ENCODE results near the gene CDC14A. TPM values are rescaled to one million over a fixed set of nuclear protein-coding genes. Genes with fewer than 3 reads are reported as not detected.

CDC14A gene
- total and polyA plus RNA-seq, 11 donors, result 1.7 to 8.8 (median 3.5) TPM

DNA sequence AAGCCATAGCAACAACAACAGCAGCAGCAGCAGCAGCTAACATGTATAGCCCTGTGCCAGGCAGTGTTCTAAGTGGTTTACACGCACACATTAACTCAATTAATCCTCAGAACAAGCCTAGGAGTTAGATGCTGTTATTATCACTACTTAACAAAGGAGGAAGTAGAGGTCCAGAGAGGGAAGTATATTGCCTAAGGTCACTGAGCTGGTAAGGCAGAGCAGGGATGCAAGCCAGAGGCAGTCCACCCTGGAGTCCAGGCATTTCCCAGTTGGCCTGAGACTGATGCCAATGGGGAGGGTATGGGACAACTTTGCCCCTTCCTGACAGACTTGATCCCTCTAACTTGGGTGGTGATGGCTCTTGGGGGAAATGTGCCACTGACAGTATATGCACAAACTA lies 6.8 kb downstream of the CDC14A start:
- intact Hi-C loops (cut with DNase I), result loop anchor here in 8 of 10 donors (5.0 to 10.0 kb wide), 6 partner anchors 38 to 96 kb away; partner anchors contain the start of gene RTCA (in 1 of the 8)
- TF ChIP-seq POLR2A (IDR thresholded peaks at IDR 0.05) (no peak), CTCF (IDR thresholded peaks at IDR 0.05) (no peak)
- WGBS, 4 donors, result 57 to 85% (median 77%) methylated on average over 1 of the region's 1 CpG
- DNase-seq (no peak), ATAC-seq (peak in 3 of 4 donors; percentile 23 to 58 (median 33))
- H3K27me3 ChIP-seq, result no peaks in the 10 kb centered on the region
- H3K36me3 ChIP-seq, result peaks cover 0 to 4% (median 0%) of the 10 kb centered on the region in 9 donors
- no peaks in the 10 kb centered on the region for H3K9me3 ChIP-seq
- peak overlapping the region in 1 of 12 donors; percentile 28 for H3K27ac ChIP-seq
- H3K4me1 ChIP-seq, result peaks cover 6 to 71% (median 38%) of the 10 kb centered on the region in 12 donors
- H3K4me3 ChIP-seq, result no peak overlapping the region

GRCh38 chr1:100360790-100361510 lies 8.6 kb downstream of the CDC14A start:
- peak overlapping the region in 5 of 12 donors; percentile 10 to 32 (median 27) for H3K27ac ChIP-seq
- DNase-seq (peak in 4 of 5 donors; percentile 37 to 67 (median 50)), ATAC-seq (peak; percentile 51 to 81 (median 80))
- TF ChIP-seq POLR2A (IDR thresholded peaks at IDR 0.05), result no peak
- no peak for TF ChIP-seq CTCF (IDR thresholded peaks at IDR 0.05)
- no peak overlapping the region for H3K4me3 ChIP-seq
- no peaks in the 10 kb centered on the region for H3K27me3 ChIP-seq
- intact Hi-C loops (cut with DNase I), result no loop called here
- WGBS, 4 donors, result 4 to 15% (median 8%) methylated on average over 2 of the region's 2 CpGs
- H3K9me3 ChIP-seq, result no peaks in the 10 kb centered on the region
- peaks cover 6 to 58% (median 29%) of the 10 kb centered on the region in 12 donors for H3K4me1 ChIP-seq
- H3K36me3 ChIP-seq, result peaks cover 0 to 4% (median 0%) of the 10 kb centered on the region in 9 donors

DNA sequence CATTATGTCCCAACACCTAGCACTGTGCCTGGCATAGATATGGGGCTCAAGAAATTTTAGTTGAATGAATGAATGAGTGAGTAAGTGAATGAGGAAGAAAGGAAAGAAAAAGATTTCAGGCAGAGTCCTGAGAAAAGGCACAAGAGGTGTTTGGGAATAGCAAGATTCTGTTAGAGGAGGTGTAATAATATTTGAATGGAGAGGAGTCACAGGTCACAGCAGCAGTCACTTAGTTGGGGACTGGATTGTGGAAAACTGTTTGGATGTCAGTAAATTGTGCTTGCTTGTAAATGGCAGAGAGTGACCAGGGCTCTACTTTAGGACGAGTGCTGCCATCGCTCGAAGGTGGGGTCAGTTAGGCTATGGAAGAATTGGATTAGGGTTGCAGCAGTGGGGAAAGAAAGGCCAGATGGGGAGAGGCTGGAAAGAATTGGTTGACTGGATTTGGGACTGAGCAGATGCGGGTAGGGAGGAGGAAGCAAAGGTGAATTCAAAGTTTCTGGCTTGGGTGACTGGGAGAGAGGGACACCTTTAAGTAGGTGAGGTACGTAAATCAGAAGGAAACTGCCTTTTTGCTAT lies 9.3 kb downstream of the CDC14A start:
- no peak for DNase-seq
- Histone ChIP-seq H3K9me3 (no peaks in the 10 kb centered on the region), H3K27ac (peak overlapping the region in 3 of 12 donors; percentile 10 to 32 (median 12)), H3K27me3 (no peaks in the 10 kb centered on the region), H3K4me1 (peaks cover 6 to 58% (median 29%) of the 10 kb centered on the region in 12 donors), H3K4me3 (no peak overlapping the region), H3K36me3 (peaks cover 0 to 4% (median 0%) of the 10 kb centered on the region in 9 donors)
- no peak for ATAC-seq
- TF ChIP-seq POLR2A (IDR thresholded peaks at IDR 0.05) (no peak), CTCF (IDR thresholded peaks at IDR 0.05) (no peak)
- WGBS, 4 donors, result 89 to 94% (median 91%) methylated on average over 5 of the region's 5 CpGs
- intact Hi-C loops (cut with DNase I), result no loop called here

DNA sequence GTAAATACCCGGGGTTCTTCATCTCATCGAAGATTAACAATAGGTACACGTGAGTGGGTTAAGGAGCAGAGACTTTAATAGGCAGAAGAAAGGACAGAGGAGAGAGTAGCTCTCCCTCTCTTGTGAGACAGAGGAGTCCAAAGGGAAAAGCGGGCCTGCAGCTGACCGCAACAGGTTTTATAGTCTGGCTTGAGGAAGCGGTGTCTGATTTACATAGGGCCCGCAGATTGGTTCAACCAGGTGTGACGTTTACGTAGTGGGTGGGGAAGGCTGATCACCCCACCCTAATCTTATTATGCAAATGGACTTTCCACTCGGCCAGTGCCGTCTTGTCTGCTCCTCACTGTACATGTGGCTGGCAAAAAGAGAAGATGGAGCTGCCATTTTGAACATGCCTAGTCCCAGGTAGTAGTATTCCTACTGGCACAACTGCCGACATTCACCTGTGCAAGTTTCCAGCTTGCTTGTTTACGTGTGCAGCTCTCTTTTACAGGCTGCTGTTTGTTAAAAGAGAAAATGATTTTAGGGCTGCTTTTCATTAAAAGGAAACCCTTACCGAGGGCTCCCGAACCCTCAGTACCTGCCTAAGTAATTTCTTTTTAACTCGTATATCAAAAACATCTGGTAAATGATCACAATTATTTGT lies 10.6 kb downstream of the CDC14A start:
- H3K27me3 ChIP-seq, result no peaks in the 10 kb centered on the region
- WGBS, 4 donors, result 95 to 96% (median 96%) methylated on average over 16 of the region's 16 CpGs
- TF ChIP-seq CTCF (IDR thresholded peaks at IDR 0.05), result no peak
- TF ChIP-seq POLR2A (IDR thresholded peaks at IDR 0.05), result no peak
- intact Hi-C loops (cut with DNase I), result no loop called here
- peaks cover 6 to 48% (median 22%) of the 10 kb centered on the region in 12 donors for H3K4me1 ChIP-seq
- H3K27ac ChIP-seq, result no peak overlapping the region
- DNase-seq (no peak), ATAC-seq (no peak)
- H3K9me3 ChIP-seq, result no peaks in the 10 kb centered on the region
- H3K4me3 ChIP-seq, result no peak overlapping the region
- H3K36me3 ChIP-seq, result peaks cover 0 to 4% (median 0%) of the 10 kb centered on the region in 9 donors

Measured in heart left ventricle (tissue), 16 donors.